HG03108 (cell line): ENCODE results near the gene ADAM12.
"Not testable (repeated sequence)": the region's sequence is repeated elsewhere in the genome, so short reads cannot be mapped to it uniquely, and the experiment has no call there.

Experiments
- ATAC-seq: cut with Tn5 transposase; IDR thresholded peaks from one replicate; pipeline ENCODE4 v1.9.1; 2021; ENCODE audit warnings: moderate library complexity; ENCODE audit not compliant: unreplicated experiment

ADAM12 gene

DNA sequence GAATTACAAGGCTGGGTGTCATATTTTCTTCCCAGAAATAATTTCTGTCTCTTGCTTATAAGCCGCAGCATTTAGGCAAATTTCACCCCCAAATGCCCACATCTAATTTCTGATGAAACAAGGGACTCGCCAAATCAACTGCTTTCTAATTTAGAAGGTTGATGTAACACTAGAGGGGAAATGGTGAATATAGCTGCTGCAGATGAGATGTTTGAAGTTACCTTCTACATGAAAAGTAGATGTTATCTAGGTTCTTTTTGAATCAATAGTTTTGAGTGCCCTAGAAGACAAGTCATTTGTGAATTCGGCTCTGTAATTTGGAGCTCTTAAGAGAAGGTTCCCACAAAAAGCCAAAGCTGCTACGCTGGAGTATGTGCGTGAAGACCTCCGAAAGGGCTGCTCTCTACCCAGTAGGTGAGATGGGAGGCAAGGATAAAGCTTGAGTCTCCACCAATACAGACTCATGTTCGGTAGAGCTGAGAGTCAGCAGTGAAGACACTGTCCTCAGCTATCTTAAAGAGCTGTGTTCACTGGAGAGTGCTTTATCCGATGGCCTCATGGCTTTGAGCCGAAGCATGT, 392.5 kb downstream of the ADAM12 start:
- no peak for ATAC-seq

DNA sequence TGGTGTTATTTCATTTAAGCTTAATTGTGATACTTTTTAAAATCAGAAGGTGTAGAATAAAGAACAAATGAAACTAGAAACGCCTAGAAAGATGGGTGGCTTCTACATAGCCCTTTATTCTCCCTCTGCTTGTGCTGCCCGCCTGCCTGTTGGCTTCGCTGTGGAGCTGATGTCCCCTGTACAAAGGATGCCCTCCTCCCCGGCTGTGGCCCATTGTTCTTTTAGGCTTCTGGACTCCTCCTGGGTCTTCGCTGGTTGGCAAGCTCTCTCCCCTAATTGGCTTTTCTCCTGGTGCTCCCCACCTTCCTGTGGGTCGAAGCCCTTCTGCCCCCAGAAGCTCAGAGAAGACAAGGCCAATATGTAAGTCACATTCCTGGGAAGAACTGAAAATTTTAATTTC, 393.7 kb downstream of the ADAM12 start:
- no peak for ATAC-seq

DNA sequence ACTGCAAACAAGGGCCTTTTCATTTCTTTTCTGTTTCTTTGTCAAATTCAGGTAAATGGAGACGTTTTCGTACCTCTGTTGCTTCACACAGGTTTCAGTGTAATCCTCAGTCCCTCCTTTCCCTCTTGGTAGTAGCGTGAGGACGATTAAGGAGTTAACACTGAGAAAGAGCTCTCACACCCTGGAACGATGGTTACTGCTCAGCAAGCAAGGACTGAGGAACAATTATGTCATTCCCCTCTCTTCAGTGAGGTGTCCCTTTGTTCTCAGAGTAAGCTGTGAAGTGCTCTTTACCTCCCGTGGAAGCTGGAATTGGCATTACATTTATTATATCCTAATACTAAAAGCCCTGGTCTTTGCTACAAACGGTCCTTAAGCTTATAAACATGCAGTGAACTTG, 396.0 kb downstream of the ADAM12 start:
- ATAC-seq, result no peak

GRCh38 chr10:125991392-125991791, 396.9 kb downstream of the ADAM12 start:
- ATAC-seq, result no peak

DNA sequence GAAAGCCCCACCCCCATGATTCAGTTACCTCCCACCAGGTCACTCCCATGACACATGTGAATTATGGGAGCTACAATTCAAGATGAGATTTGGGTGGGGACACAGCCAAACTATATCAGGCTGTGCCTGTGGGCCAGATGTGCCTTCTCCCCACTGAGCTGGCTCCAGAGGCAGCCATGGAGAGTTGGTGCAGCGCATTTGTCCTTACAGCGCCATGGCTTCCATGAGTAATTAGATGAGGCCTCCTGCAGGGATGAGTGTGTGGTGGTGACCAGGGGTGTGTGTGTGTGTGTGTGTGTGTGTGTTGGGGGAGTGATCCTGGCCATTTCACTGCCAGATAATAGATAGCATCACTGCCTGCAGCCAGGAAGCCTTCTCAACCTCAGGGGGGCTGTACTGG, 397.3 kb downstream of the ADAM12 start:
- ATAC-seq, result no peak

- no peak for ATAC-seq
Measured at GRCh38 chr10:125989791-125990190, 398.5 kb downstream of the ADAM12 start.

- no peak for ATAC-seq
Measured at GRCh38 chr10:125985557-125986240, 402.6 kb downstream of the ADAM12 start.

- no peak for ATAC-seq
Measured at GRCh38 chr10:125984865-125985495, 403.3 kb downstream of the ADAM12 start.

GRCh38 chr10:125984346-125984745, 403.9 kb downstream of the ADAM12 start:
- ATAC-seq, result no peak

DNA sequence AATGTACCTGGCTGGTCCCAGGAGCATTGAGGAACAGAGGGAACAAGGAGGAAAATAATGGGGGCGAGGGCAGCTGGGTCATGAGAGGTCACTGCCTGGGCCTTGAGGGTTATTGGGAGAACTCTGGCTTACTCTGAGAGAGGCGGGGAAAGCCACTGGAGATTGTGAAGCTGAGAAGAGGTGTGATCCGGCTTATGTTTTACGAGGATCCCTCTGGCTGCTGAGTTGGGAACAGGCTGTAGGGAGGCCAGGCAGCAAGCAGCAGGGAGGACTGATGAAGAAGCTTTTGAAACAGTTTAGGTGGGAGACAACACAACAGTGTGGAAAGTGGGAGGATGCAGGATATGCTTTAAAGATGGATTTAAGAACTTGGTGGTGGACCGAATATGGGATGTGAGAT, 404.6 kb downstream of the ADAM12 start:
- ATAC-seq, result no peak

- ATAC-seq, result no peak
Measured at GRCh38 chr10:125983161-125983560, 405.1 kb downstream of the ADAM12 start.

DNA sequence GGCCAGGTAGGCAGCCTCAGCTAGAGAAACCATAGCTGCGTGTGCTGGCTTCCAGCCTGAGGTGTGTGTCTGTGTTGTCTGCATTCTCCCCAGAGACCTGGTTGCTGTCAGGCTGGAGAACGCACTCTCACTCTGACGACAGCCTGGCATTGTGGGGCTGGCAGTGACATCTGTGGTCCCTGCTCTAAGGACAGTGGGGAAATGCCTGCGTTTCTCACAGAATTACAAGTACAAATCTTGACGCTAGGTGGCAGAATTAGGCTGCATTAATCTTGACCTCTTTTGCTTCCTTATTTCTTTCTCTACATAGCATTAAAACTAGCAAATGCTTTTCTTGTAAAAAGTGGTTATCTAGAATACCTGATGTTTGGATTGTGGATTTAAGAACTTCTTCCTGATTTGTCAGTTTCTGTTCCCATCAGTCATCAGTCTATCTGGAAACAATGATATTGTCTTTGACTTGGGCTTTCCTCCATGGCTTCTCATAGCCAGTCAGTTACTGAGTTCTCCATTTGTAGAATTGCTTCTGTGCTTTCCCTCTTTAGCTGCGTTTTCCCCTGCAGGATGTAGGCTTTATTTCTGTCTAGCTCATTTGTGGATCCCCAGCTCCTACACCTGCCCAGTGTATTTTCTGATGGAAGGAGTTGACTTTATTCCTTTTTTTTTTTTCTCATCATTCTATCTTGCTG, 405.9 kb downstream of the ADAM12 start:
- no peak for ATAC-seq

GRCh38 chr10:125980521-125981035, 407.7 kb downstream of the ADAM12 start:
- ATAC-seq, result no peak

DNA sequence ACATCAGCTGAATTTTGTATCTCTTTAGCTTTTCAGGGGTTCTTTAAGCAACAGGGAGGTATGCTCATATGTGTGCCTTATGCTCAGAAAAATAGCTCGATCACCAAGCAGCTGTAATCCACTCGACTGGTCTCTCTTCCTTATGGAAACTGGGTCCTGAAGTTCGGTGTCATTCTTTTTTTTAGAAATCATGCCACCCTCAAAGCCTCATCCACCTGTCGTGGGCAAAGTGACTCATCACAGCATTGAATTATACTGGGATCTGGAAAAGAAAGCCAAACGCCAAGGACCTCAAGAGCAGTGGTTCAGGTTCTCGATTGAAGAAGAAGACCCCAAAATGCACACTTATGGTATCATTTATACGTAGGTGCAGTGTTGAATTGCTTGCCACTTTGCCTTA, 408.3 kb downstream of the ADAM12 start:
- no peak for ATAC-seq

- no peak for ATAC-seq
Measured at GRCh38 chr10:125976960-125977605, 411.2 kb downstream of the ADAM12 start.

DNA sequence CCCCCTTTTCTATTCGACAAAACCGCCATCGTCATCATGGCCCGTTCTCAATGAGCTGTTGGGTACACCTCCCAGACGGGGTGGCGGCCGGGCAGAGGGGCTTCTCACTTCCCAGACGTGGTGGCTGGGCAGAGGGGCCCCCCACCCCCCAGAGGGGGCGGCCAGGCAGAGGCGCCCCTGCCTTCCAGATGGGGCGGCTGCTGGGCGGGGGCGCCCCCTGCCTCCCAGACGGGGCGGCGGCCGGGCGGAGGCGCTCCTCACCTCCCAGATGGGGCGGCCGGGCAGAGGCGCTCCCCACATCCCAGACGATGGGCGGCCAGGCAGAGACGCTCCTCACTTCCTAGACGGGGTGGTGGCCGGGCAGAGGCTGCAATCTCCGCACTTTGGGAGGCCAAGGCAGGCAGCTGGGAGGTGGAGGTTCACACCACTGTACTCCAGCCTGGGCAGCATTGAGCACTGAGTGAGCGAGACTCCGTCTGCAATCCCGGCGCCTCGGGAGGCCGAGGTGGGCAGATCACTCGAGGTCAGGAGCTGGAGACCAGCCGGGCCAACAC, 418.1 kb downstream of the ADAM12 start:
- ATAC-seq, result not testable (repeated sequence)

DNA sequence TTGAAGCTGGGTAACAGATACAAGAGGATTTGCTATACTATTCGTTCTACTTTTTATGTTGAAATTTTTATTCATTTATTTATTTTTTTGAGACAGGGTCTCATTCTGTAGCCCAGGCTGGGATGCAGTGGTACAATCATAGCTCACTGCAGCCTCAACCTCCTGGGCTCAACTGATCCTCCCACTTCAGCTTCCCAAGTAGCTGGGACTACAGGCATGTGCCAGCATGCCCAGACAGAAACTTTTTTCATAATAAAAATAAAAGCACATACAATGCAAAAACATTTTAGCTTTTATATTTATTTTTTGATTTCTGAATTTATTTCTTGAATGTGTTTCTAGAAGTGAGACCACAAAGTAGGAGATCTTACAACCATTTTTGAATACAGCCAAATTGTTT, 420.7 kb downstream of the ADAM12 start:
- no peak for ATAC-seq

- no peak for ATAC-seq
Measured at GRCh38 chr10:125964558-125964957, 423.7 kb downstream of the ADAM12 start.
